Activated T-cell treated with anti-CD3 and anti-CD28 coated beads, Interleukin-2, amount 50 U/mL, for 1 hour (primary cell): ENCODE results near the gene PRORP.
"Not testable (repeated sequence)": the region's sequence is repeated elsewhere in the genome, so short reads cannot be mapped to it uniquely, and the experiment has no call there.

Source experiments
- DNase-seq: peaks from one replicate; pipeline ENCODE4 v3.0.0-alpha.2; 2020

PRORP gene

GRCh38 chr14:35121887-35122695 lies at the start of gene PRORP, which contains the start of gene PPP2R3C:
Gene PRORP (plus strand): TSS chr14:35122552. CDS start chr14:35123246, 694 bp downstream.
Gene PPP2R3C (minus strand): TSS chr14:35121990. CDS start chr14:35121959, 31 bp downstream.
- peak; percentile 90 for DNase-seq

GRCh38 chr14:35073486-35073885 lies 48.9 kb upstream of the PRORP start:
- no peak for DNase-seq

- no peak for DNase-seq
Observed at GRCh38 chr14:35078082-35078481, 44.3 kb upstream of the PRORP start.

GRCh38 chr14:35079742-35080141 lies 42.6 kb upstream of the PRORP start:
- no peak for DNase-seq

GRCh38 chr14:35083530-35084150 lies 38.7 kb upstream of the PRORP start:
- DNase-seq, result no peak

DNA sequence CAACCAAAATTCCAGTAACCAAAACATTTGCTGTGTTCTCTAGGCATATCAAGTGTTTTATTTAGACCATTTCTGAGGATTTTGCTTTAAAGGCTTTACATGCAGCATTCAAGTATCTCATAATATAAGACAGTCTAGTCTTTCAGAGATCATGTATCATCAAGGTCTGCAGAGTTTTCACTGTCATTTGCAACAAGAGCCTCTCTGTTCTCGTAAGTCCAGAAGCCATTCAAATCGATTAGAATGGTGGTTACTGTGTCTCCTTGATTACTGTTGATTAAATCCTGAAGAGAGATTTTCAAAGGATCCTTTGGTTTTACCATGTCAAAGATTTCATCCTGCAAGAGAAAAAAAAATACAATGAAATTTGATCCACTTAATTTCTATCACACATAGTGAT lies 36.9 kb upstream of the PRORP start:
- no peak for DNase-seq

DNA sequence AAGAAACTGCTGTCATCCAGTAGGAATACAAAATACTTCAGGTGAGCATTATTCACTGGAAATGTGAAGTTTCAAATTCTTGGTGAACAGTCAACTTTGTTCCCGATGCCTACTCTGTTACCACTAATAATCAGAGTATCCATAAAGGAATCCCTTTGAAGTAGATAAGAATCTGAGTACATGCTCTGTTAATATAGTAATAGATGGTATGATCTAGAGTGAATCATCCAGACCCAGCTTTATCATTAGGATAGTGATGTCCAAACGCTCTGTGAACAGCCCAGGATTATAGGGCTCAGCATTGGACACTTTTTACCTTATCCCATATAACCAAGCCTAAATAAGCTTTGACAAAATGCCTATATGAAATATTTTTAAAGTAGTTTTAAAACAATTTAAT lies 33.8 kb upstream of the PRORP start:
- no peak for DNase-seq

GRCh38 chr14:35094645-35095044 lies 27.7 kb upstream of the PRORP start:
- DNase-seq, result not testable (repeated sequence)

GRCh38 chr14:35107866-35108265 lies 14.5 kb upstream of the PRORP start:
- no peak for DNase-seq

DNA sequence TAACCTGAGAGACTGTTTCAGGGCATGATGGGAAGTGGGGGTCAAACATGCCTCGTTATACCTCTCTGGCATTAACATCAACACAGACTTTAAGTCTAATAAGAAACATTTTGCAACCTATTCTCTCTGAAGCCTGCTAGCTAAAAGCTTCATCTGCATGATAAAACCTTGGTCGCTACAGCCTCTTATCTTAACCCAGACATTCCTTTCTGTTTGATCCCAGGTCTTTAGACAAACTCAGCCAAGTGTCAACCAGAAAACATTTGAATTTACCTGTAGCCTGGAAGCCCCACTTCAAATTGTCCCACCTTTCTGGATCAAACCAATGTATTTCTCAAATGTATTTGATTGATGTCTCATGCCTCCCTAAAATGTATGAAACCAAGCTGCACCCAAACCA lies 9.7 kb upstream of the PRORP start:
- no peak for DNase-seq

- no peak for DNase-seq
Observed at GRCh38 chr14:35113308-35113950, 8.9 kb upstream of the PRORP start.

GRCh38 chr14:35114036-35114435 lies 8.3 kb upstream of the PRORP start:
- DNase-seq, result no peak

DNA sequence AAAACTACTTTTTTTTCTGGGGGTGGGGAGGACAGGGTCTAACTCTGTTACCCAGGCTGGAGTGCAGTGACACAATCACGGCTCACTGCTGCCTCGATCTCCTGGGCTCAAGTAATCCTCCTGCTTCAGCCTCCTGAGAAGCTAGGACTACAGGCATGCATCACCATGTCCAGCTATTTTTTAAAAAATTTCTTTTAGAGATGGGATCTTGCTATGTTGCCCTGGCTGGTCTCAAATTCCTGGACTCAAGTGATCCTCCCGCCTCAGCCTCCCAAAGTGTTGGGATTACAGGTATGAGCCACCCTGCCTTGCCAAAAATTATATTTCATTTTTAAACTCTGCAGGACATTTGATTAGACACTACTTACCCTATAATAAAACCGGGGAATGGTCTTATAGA lies 6.1 kb upstream of the PRORP start:
- no peak for DNase-seq

- DNase-seq, result no peak
Observed at GRCh38 chr14:35117112-35117511, 5.2 kb upstream of the PRORP start.

DNA sequence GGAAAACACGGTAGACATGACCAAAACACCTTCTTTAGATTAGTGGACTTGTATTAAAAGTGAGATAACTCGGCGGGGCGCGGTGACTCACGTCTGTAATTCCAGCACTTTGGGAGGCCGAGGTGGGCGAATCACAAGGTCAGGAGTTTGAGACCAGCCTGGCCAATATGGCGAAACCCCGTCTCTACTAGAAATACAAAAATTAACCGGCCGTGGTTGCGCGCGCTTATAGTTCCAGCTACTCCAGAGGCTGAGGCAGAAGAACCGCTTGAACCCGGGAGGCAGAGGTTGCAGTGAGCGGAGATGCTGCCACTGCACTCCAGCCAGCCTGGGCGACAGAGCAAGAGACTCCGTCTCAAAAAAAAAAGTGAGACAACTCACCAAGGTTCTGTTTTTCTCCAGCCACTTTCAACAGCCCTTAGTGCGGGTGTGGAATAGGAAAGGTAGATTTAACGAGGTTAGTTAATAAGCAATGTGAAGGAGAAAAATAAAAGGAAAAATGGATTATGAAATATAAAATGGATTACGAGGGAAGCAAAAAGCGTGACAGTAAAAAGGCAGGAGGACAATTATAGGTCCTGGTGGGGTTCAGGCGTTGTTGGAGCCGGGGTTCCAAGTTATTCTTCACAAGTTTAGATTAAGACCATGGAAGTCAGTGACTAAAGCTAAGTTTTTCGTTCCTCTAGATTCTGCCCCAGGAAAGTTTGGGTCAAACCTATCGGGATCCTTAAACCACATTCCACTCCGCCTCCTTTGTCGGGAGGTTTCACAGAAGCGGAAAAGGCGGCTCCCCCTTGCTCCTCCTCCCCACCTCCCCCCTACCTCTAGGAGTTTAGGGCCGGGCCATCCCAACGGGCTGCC lies 1.1 kb upstream of the PRORP start:
- peak; percentile 32 for DNase-seq

DNA sequence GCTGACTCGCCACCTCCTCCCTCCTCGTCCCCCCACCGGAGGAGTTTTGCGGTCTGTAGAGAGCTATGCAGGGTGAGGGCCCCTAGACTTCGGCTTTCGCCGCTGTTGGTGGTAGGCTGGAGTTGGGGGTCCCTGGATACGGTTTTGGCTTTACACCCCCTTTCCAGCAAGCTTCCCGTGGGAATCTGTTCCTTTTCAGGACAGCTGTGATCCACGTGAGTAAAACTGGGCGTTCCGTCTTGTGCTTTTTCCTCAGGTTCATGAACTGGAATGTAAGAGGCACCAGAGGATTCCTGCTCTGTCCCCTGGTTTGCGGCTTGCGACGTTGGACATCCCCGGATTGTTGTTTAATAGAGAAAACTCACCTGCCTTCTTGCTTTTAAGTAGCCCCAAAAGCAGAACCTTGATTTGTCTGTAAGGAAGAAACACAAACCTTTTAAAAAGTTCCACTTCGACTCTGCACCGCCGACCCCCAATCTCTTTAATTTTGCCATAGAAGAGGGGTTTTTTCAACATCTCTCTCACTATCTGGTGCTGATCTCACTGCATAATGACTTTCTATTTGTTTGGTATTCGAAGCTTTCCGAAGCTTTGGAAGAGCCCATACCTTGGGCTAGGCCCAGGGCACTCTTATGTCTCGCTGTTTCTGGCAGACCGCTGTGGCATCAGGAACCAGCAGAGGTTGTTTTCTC lies 490 bp downstream of the PRORP start:
- no peak for DNase-seq

DNA sequence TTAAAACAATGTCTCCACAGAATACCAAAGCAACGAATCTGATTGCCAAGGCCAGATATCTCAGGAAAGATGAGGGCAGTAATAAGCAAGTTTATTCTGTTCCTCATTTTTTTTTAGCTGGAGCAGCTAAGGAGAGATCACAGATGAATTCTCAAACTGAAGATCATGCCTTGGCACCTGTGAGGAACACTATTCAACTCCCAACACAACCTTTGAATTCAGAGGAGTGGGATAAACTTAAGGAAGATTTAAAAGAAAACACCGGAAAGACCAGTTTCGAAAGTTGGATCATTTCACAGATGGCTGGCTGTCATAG lies 994 bp downstream of the PRORP start:
- DNase-seq, result no peak

- no peak for DNase-seq
Observed at GRCh38 chr14:35124127-35124526, 1.8 kb downstream of the PRORP start.

DNA sequence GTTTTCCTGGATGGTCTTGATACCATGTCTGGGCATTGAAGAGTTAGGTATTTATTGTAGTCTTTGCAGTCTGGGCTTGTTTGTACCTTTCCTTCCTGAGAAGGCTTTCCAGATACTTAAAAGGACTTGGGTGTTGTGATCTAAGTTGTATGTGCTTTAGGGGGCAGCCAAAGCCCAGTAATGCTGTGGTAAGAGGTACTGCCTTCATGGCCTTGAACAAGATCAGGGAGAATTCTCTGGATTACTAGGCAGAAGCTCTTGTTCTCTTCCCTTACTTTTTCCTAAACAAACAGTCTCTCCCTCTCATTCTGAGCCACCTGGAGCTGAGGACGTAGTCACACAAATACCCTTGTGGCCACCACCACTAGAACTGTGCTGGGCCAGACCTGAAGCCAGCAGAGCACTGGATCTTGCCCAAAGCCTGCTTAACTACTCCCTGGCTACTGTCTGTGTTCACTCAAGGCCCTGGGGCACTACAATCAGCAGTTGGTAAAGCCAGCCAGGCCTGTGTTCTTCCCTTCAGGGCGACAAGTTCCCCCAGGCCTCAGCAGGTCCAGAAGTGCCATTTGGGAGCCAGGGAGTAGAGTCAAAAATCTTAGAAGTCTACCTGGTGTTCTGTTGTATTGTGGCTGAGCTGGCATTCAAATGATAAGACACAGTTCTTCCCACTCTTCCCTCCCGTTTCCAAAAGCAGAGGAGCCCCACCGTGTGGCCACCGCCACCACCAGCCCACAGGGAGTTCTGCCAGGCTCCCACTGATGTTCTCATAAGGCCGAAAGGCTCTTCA lies 11.4 kb downstream of the PRORP start:
- no peak for DNase-seq

DNA sequence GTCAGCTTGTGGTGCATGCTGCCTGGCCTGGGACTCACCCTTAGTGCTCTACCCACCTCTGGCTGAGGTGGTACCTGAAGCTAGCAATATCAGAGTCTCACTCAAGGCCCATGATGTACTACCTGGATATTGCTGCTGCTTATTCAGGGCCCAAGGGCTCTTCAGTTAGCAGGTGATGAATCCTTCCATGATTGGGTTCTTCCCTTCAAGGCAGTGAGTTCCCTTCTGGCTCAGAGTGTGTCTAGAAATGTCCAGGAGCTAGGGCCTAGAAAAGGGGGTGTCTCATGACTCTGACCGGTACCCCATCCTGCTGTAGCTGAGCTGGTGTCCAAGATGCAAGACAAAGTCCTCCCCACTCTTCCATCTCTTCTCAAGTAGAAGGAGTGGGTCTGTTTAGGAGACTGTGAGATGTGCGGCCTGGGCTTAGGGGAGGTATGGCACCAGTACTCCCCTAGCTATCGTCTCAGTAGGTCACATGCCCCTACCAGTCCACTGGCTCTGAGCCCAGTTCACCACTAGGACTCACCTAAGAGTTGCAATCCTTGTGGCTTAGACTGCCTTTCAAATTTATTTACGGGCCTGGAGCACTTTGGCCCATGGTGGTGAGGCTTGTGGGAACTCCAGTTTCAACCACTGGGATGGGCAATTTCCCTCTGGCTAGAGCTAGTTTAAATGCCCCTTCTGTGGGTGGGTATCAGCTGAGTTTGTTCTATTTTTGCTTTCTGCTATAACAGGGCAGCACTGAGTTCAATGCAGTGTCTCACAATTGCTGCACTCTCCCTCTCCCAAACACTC lies 12.2 kb downstream of the PRORP start:
- no peak for DNase-seq

DNA sequence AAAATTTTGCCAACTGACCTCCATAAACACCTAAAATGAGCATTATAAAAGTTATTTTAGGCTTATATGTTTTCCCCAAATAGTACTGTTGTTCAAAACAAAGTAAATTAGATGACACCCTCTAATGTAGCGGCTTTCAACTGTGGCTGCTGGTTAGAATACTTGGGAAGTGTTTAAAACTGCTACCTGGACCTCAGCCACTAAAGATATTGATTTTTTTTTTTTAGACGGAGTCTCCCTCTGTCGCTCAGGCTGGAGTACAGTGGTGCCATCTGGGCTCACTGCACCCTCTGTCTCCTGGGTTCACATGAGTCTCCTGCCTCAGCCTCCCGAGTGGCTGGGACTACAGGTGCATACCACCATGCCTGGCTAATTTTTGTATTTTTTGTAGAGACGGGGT lies 16.2 kb downstream of the PRORP start:
- DNase-seq, result no peak
